ENCODE data around the gene OR51M1.

- TF ChIP-seq CTCF (IDR thresholded peaks at IDR 0.05) (no peak), POLR2A (IDR thresholded peaks at IDR 0.05) (no peak)
Observed at GRCh38 chr11:5363679-5364078, 19.9 kb upstream of the OR51M1 start.

Measured in body of pancreas (tissue), 4 donors.